GM18951 (cell line): ENCODE results near the gene PARM1.
"Not testable (repeated sequence)": the region's sequence is repeated elsewhere in the genome, so short reads cannot be mapped to it uniquely, and the experiment has no call there.

ENCODE experiments used
- POLR2A ChIP-seq: IDR thresholded peaks from 4 replicates; pipeline ENCODE4 v1.6.1; 2011; ENCODE audit warnings: mild to moderate bottlenecking; ENCODE audit not compliant: insufficient read length, insufficient read depth; ENCODE audit errors: extremely low read depth
- in situ Hi-C: fragments of 300-500 bp; cut with MboI; formaldehyde crosslinking; loops from one replicate; pipeline ENCODE4 v1.12.0; 2022; ENCODE audit warnings: low sequenced_read_pairs, mixed read lengths, inconsistent platforms; ENCODE audit not compliant: unreplicated experiment

Gene PARM1

GRCh38 chr4:74983253-74983635 is 50.3 kb downstream of the PARM1 start:
- TF ChIP-seq POLR2A, result no peak
- in situ Hi-C loops, result no loop called here

GRCh38 chr4:74990276-74990875 is 57.5 kb downstream of the PARM1 start:
- in situ Hi-C loops, result no loop called here

GRCh38 chr4:74994436-74994835 is 61.5 kb downstream of the PARM1 start:
- in situ Hi-C loops, result not testable (repeated sequence)

More at GRCh38 chr4:74990276-74990875, 57.5 kb downstream of the PARM1 start:
- TF ChIP-seq POLR2A, result no peak

GRCh38 chr4:74996996-74997395 is 64.1 kb downstream of the PARM1 start:
- in situ Hi-C loops, result no loop called here
- TF ChIP-seq POLR2A, result no peak

GRCh38 chr4:74997948-74998729 is 65.2 kb downstream of the PARM1 start:
- in situ Hi-C loops, result no loop called here
- no peak for TF ChIP-seq POLR2A

GRCh38 chr4:74999714-75000309 is 66.9 kb downstream of the PARM1 start:
- TF ChIP-seq POLR2A, result no peak
- in situ Hi-C loops, result no loop called here

- TF ChIP-seq POLR2A, result no peak
- in situ Hi-C loops, result no loop called here
Observed at GRCh38 chr4:75001871-75002270, 69.0 kb downstream of the PARM1 start.

- no peak for TF ChIP-seq POLR2A
- in situ Hi-C loops, result no loop called here
Observed at GRCh38 chr4:75002381-75002780, 69.5 kb downstream of the PARM1 start.

GRCh38 chr4:75003979-75004378 is 71.1 kb downstream of the PARM1 start:
- in situ Hi-C loops, result no loop called here
- TF ChIP-seq POLR2A, result no peak

- in situ Hi-C loops, result no loop called here
- TF ChIP-seq POLR2A, result no peak
Observed at GRCh38 chr4:75004755-75005668, 72.1 kb downstream of the PARM1 start.

GRCh38 chr4:75005727-75006126 is 72.8 kb downstream of the PARM1 start:
- in situ Hi-C loops, result no loop called here
- no peak for TF ChIP-seq POLR2A

GRCh38 chr4:75007891-75008290 is 75.0 kb downstream of the PARM1 start:
- in situ Hi-C loops, result no loop called here
- no peak for TF ChIP-seq POLR2A

GRCh38 chr4:75009138-75009537 is 76.2 kb downstream of the PARM1 start:
- TF ChIP-seq POLR2A, result no peak
- in situ Hi-C loops, result no loop called here
